A549 (cell line): ENCODE results near the gene COL4A5. TPM values are rescaled to one million over a fixed set of nuclear protein-coding genes. Genes with fewer than 3 reads are reported as not detected.
A peak's percentile ranks its signal among the peaks of the same experiment; 100 is the strongest.

Experiments
- ATAC-seq, 2 experiments: fragments of 200-7000 bp in 1 of 2; fragments of >200 bp in 1 of 2; cut with Nextera tagmentation in 1 of 2; cut with Tn5 transposase in 1 of 2; 3 replicates each; pipeline versions ENCODE4 v1.8.0 to v1.9.1; 2018 to 2020; ENCODE audit warnings: mild to moderate bottlenecking in 1 of 2, moderate library complexity in 1 of 2
- CTCF ChIA-PET: fragments of 300-600 bp; sonication (Branson Sonifier 250); formaldehyde crosslinking; extraction: SDS; loops from one replicate; lab custom pipeline; 2021; ENCODE audit warnings: antibody characterized with exemption, inconsistent platforms; lab: Yijun Ruan, JAX
- POLR2A ChIA-PET: fragments of 350-600 bp; formaldehyde crosslinking; extraction: SDS; loops from one replicate; lab custom pipeline; 2021; ENCODE audit warnings: antibody characterized with exemption, inconsistent platforms; lab: Yijun Ruan, JAX
- DNase-seq, 2 experiments: peaks; one replicate each; pipeline versions ENCODE4 v3.0.0 to v3.0.0-alpha.2; 2011 to 2016; ENCODE audit warnings: low read depth in 1 of 2, low spot score in 1 of 2
- FAIRE-seq: peaks from 2 replicates; lab custom pipeline; 2011; peaks lifted over from hg19 to GRCh38; lab: Jason Lieb, UNC
- H3K27ac ChIP-seq, 2 experiments: fragments of >200 bp; sonication (Bioruptor Twin); formaldehyde crosslinking; 3 replicates each; pipeline ENCODE4 v1.5.1; 2016 to 2017
- H3K4me1 ChIP-seq: fragments of >200 bp; sonication (Bioruptor Twin); formaldehyde crosslinking; 3 replicates; pipeline ENCODE4 v1.6.1; 2016
- H3K4me2 ChIP-seq: fragments of >200 bp; sonication (Bioruptor Twin); formaldehyde crosslinking; 3 replicates; pipeline ENCODE4 v1.6.1; 2016
- H3K4me3 ChIP-seq: fragments of >200 bp; sonication (Bioruptor Twin); formaldehyde crosslinking; 3 replicates; pipeline ENCODE4 v1.5.1; 2016
- H3K9me3 ChIP-seq: fragments of >200 bp; sonication (Bioruptor Twin); formaldehyde crosslinking; 3 replicates; pipeline ENCODE4 v1.6.1; 2016
- CBX8 ChIP-seq: fragments of 200-600 bp; sonication (generic); IDR thresholded peaks from 2 replicates; pipeline ENCODE4 v1.6.1; 2016
- CHD2 ChIP-seq: fragments of 150-350 bp; IDR thresholded peaks from 2 replicates; pipeline ENCODE4 v1.6.1; 2014; ENCODE audit warnings: low read length; ENCODE audit not compliant: partially characterized antibody
- EP300 ChIP-seq, 2 experiments: fragments of >200 bp; sonication (Bioruptor Twin); formaldehyde crosslinking; IDR thresholded peaks; 2 replicates in 1 of 2; 3 replicates in 1 of 2; pipeline ENCODE4 v1.6.1; 2016 to 2017
- FOXS1 ChIP-seq: fragments of 250-450 bp; sonication (Bioruptor Pico); IDR thresholded peaks from 2 replicates; pipeline ENCODE4 v1.5.0; 2020; ENCODE audit warnings: mild to moderate bottlenecking, moderate library complexity
- HOXA7 ChIP-seq: fragments of 250-450 bp; sonication (Bioruptor Pico); IDR thresholded peaks from 2 replicates; pipeline ENCODE4 v1.5.0; 2020; ENCODE audit warnings: mild to moderate bottlenecking, moderate library complexity
- MAFK ChIP-seq: fragments of 450-650 bp; IDR thresholded peaks from 2 replicates; pipeline ENCODE4 v1.6.1; 2014; ENCODE audit not compliant: partially characterized antibody
- NPAS2 ChIP-seq: fragments of 250-450 bp; sonication (Bioruptor Pico); IDR thresholded peaks from 2 replicates; pipeline ENCODE4 v1.8.0; 2022; ENCODE audit warnings: mild to moderate bottlenecking, moderate library complexity, borderline replicate concordance
- PHF8 ChIP-seq: fragments of 200-600 bp; sonication (generic); IDR thresholded peaks from 2 replicates; pipeline ENCODE4 v1.6.1; 2016; ENCODE audit warnings: low read depth, mild to moderate bottlenecking, antibody characterized with exemption, moderate library complexity, borderline replicate concordance
- POLR2A ChIP-seq: IDR thresholded peaks from 2 replicates; pipeline ENCODE4 v1.6.1; 2012; ENCODE audit warnings: mild to moderate bottlenecking, low read length
- RAD21 ChIP-seq, 2 experiments: fragments of >200 bp in 1 of 2; sonication (Bioruptor Twin) in 1 of 2; formaldehyde crosslinking in 1 of 2; IDR thresholded peaks in 1 of 2; conservative IDR thresholded peaks in 1 of 2; 2 replicates in 1 of 2; 3 replicates in 1 of 2; pipeline ENCODE4 v1.6.1; 2012 to 2018; ENCODE audit warnings: inconsistent platforms in 1 of 2
- RNF2 ChIP-seq: fragments of 200-600 bp; sonication (generic); IDR thresholded peaks from 2 replicates; pipeline ENCODE4 v1.6.1; 2016; ENCODE audit warnings: low read depth, mild to moderate bottlenecking, antibody characterized with exemption, moderate library complexity, borderline replicate concordance
- SMC3 ChIP-seq: fragments of >200 bp; sonication (Bioruptor Twin); formaldehyde crosslinking; IDR thresholded peaks from 3 replicates; pipeline ENCODE4 v1.6.1; 2018; ENCODE audit warnings: inconsistent platforms
- TP53 ChIP-seq: fragments of 250-450 bp; sonication (Bioruptor Pico); IDR thresholded peaks from 2 replicates; pipeline ENCODE4 v1.5.0; 2021; ENCODE audit warnings: mild to moderate bottlenecking, moderate library complexity
- WGBS: methylation state at CpG from one replicate; pipeline ENCODE4 v1.1.6; 2017; ENCODE audit errors: missing lambda C conversion rate; 5-methylcytosine and 5-hydroxymethylcytosine counted together
- polyA plus RNA-seq, 4 experiments: library from polyadenylated mRNA; depleted of rRNA in 3 of 4; stranded (reverse); fragments of >200 nt; fragmentation: RNase III in 1 of 4; extraction: RNeasy Plus Mini Kit Qiagen cat#74134 plus additional on column Dnase treatment in 1 of 4; gene quantifications; 2 replicates in 3 of 4; 3 replicates in 1 of 4; pipeline ENCODE4 v1.2.3, GENCODE V29; 2011 to 2017
- TF ChIP-seq, protein P1 (sequence below): IDR thresholded peaks from 2 replicates; pipeline ENCODE4 v1.6.1; 2012; ENCODE audit warnings: low read depth, borderline replicate concordance
- TF ChIP-seq, protein P2 (sequence below): fragments of >200 bp; sonication (Bioruptor Twin); formaldehyde crosslinking; IDR thresholded peaks from 3 replicates; pipeline ENCODE4 v1.5.1; 2016

COL4A5 gene
- polyA plus RNA-seq, 2 of the 4 experiments (the other 2 are of a cell fraction): 17.5 to 48.6 TPM

DNA sequence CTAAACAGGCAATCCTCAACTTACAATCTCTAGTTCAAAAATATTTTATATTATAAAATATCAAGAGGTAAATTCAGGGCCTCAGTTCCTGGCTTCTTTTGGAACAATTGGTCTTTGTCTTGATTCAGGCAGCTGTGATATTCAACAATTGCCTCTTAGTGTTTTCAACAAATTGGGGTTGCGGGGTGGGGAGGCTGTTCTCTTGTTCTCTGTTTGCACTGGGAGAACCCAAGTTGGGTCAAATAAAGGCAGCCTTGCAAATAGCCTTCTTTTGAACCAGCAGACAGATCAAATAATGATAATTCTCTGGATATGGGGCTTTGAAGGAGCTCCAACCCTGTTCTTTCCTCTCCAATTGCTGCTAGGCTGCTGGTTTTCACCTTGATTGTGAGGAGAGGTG is 142.5 kb downstream of the COL4A5 start (continued):
- no peak for TF ChIP-seq TP53

DNA sequence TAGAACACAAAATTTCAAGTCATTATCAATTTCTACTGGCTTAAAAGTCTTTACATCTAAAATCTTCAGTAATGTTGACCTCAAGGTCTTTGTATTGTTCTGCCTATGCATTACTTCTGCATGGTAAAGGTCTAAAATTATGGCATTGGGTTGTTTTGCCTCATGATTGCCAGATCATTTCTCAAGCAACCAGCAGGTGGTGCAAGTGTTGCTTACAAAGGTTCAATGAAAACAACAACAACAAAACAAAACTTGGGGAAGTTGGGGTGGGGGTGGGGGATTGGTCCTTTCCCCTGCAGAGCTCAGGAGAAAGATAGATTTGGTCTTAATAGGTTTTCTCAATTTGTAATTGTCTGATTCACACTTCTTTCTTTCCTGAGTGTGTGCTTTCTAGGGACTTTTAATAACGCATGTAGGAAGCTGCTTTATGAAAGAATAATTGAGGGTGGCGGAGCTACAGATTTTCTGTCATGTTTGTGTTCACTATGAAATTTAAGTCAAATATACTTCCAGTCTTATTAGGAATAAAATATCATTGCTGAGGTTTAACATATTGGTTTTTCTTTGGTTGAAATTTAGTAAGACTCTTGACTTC is 145.1 kb downstream of the COL4A5 start:
- ChIA-PET POLR2A (no interaction called here), CTCF (interaction anchor here (1.4 kb wide), 1 partner anchor 15 kb away, joined by 5 read pairs; no protein-coding TSS in a partner anchor)
- ATAC-seq (no peak), DNase-seq (peak; percentile 1 to 23), FAIRE-seq (peak; percentile 98)
- no peak for TF ChIP-seq EP300 (IDR thresholded peaks at IDR 0.05)
- TF ChIP-seq PHF8: no peak
- TF ChIP-seq, protein P1, sequence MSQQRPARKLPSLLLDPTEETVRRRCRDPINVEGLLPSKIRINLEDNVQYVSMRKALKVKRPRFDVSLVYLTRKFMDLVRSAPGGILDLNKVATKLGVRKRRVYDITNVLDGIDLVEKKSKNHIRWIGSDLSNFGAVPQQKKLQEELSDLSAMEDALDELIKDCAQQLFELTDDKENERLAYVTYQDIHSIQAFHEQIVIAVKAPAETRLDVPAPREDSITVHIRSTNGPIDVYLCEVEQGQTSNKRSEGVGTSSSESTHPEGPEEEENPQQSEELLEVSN: no peak
- peak in 1 of 2 experiments; percentile 45; a peak in 3 of 5 replicates for TF ChIP-seq RAD21 (conservative IDR thresholded peaks at IDR 0.05 in 1 of 2, IDR thresholded peaks at IDR 0.05 in 1 of 2)
- TF ChIP-seq, protein P2, sequence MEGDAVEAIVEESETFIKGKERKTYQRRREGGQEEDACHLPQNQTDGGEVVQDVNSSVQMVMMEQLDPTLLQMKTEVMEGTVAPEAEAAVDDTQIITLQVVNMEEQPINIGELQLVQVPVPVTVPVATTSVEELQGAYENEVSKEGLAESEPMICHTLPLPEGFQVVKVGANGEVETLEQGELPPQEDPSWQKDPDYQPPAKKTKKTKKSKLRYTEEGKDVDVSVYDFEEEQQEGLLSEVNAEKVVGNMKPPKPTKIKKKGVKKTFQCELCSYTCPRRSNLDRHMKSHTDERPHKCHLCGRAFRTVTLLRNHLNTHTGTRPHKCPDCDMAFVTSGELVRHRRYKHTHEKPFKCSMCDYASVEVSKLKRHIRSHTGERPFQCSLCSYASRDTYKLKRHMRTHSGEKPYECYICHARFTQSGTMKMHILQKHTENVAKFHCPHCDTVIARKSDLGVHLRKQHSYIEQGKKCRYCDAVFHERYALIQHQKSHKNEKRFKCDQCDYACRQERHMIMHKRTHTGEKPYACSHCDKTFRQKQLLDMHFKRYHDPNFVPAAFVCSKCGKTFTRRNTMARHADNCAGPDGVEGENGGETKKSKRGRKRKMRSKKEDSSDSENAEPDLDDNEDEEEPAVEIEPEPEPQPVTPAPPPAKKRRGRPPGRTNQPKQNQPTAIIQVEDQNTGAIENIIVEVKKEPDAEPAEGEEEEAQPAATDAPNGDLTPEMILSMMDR: peak; percentile 34; the same call in 2 of the 3 replicates
- no peak for TF ChIP-seq NPAS2
- Histone ChIP-seq H3K4me1 (no peaks in the 10 kb centered on the region), H3K9me3 (no peaks in the 10 kb centered on the region), H3K27ac (no peak overlapping the region), H3K4me3 (no peak overlapping the region), H3K4me2 (no peak overlapping the region)
- WGBS: 90% methylated on average over 2 of the region's 2 CpGs

DNA sequence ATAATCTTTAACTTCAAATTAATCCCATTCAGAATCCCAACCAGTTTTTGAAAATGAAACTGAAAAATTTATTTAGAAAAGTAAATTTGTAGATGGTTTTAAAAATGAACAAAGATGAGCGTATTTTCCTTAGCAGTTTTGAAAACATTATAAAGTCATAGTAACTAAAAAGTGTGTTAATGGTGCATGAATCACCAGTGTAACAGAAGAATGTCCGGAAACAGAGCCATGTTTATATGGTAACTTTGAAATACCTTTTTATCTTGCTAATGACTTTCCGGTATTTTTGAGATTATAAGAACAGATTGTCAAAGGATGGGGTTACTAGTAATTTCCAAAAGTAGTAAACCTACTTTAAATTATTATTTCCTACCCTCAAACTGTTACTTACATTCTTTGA is 150.9 kb downstream of the COL4A5 start:
- ATAC-seq: no peak
- no peak overlapping the region for H3K27ac ChIP-seq
- no peak overlapping the region for H3K4me3 ChIP-seq
- DNase-seq: no peak
- ChIA-PET POLR2A (no interaction called here), CTCF (no interaction called here)
- H3K4me2 ChIP-seq: no peak overlapping the region
- FAIRE-seq: peak; percentile 96
- no peaks in the 10 kb centered on the region for H3K9me3 ChIP-seq
- no peaks in the 10 kb centered on the region for H3K4me1 ChIP-seq
- 96% methylated on average over 3 of the region's 3 CpGs for WGBS
- TF ChIP-seq POLR2A (no peak), CBX8 (no peak), CHD2 (no peak), SMC3 (no peak)

DNA sequence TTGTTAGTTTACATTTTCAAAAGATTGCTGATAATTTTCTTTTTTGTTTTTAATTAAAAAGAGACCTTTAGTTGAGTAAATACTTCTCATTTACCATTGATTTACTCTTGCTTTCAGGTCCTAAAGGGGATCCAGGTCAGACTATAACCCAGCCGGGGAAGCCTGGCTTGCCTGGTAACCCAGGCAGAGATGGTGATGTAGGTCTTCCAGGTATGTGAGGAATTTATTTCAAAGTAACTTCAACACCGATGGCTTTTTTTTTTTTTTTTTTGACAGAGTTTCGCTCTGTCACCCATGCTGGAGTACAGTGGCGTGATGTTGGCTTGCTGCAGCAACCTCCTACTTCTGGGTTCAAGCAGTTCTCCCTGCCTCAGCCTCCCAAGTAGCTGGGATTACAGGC is 161.6 kb downstream of the COL4A5 start:
- H3K27ac ChIP-seq: no peak overlapping the region
- no peaks in the 10 kb centered on the region for H3K4me1 ChIP-seq
- ATAC-seq: no peak
- TF ChIP-seq HOXA7 (no peak), FOXS1 (CRISPR knock-in tag) (no peak), RNF2 (no peak), NPAS2 (no peak)
- TF ChIP-seq, all 56 proteins: peak for 0
- no peaks in the 10 kb centered on the region for H3K9me3 ChIP-seq
- ChIA-PET CTCF (no interaction called here), POLR2A (no interaction called here)
- H3K4me3 ChIP-seq: no peak overlapping the region
- 79% methylated on average over 4 of the region's 4 CpGs for WGBS
- H3K4me2 ChIP-seq: no peak overlapping the region
- no peak for FAIRE-seq
- no peak for DNase-seq

DNA sequence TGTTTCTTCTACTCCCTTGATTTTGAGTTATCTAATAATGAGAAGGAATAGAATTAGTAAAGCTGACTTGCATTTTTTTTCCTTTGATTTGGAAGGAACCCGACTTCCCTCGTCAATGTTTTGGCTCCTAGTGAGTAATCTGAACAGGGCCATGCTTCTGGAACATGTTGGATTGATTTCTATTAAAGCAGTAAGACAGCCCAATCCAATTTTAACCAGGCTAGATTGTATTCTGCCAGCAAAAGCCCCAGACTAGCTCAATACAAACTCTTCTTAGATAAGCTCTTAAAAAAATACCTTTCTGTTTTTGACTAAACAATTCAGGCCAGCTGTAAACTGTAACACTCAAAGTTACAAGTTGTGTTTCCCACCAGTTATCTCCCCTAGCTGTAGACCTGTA is 170.5 kb downstream of the COL4A5 start:
- no peak overlapping the region for H3K4me3 ChIP-seq
- no peak for ATAC-seq
- no peak overlapping the region for H3K27ac ChIP-seq
- no peaks in the 10 kb centered on the region for H3K9me3 ChIP-seq
- ChIA-PET CTCF (interaction anchor here (1.2 kb wide), 1 partner anchor 13 kb away, joined by 3 read pairs; no protein-coding TSS in a partner anchor), POLR2A (no interaction called here)
- H3K4me1 ChIP-seq: no peaks in the 10 kb centered on the region
- TF ChIP-seq MAFK (peak; percentile 10), EP300 (IDR thresholded peaks at IDR 0.05) (no peak), NPAS2 (no peak)
- WGBS: 97% methylated on average over 2 of the region's 2 CpGs
- FAIRE-seq: no peak
- no peak for DNase-seq
- no peak overlapping the region for H3K4me2 ChIP-seq
